Posterior vena cava (tissue), 2 donors: ENCODE results near the gene NDP. TPM values are rescaled to one million over a fixed set of nuclear protein-coding genes. Genes with fewer than 3 reads are reported as not detected.

Source experiments
- DNase-seq: peaks from one replicate; pipeline ENCODE4 v3.0.0-alpha.2; 2020; ENCODE audit warnings: low spot score
- intact Hi-C, 2 donors: fragments of 100-400 bp; cut with DNase I; formaldehyde crosslinking; loops; one replicate each; pipeline versions ENCODE4 v1.14.1 to v1.14.2; 2022 to 2023
- total RNA-seq, 2 donors: library from RNA; stranded (reverse); fragmentation: NEBNext Ultra II Directional; extraction: Animal tissue kit (Norgen Biotek cat#: 25700); gene quantifications; one replicate each; pipeline ENCODE4 v1.2.1, GENCODE V29; 2021
- donor health status: DM: yes; HTN: yes; CAD: no.
- donor health status: DM: yes; HTN: yes; CAD: no.

The NDP gene
- total RNA-seq, 2 donors from 2014 or later = 0.51 TPM; not detected in 1

- DNase-seq = no peak
- intact Hi-C loops = no loop called here
These were observed 63.2 kb downstream of the NDP start for GRCh38 chrX:43910012-43910411.

- DNase-seq = no peak
- intact Hi-C loops = no loop called here
These were observed 64.0 kb downstream of the NDP start for GRCh38 chrX:43909141-43909540.

DNA sequence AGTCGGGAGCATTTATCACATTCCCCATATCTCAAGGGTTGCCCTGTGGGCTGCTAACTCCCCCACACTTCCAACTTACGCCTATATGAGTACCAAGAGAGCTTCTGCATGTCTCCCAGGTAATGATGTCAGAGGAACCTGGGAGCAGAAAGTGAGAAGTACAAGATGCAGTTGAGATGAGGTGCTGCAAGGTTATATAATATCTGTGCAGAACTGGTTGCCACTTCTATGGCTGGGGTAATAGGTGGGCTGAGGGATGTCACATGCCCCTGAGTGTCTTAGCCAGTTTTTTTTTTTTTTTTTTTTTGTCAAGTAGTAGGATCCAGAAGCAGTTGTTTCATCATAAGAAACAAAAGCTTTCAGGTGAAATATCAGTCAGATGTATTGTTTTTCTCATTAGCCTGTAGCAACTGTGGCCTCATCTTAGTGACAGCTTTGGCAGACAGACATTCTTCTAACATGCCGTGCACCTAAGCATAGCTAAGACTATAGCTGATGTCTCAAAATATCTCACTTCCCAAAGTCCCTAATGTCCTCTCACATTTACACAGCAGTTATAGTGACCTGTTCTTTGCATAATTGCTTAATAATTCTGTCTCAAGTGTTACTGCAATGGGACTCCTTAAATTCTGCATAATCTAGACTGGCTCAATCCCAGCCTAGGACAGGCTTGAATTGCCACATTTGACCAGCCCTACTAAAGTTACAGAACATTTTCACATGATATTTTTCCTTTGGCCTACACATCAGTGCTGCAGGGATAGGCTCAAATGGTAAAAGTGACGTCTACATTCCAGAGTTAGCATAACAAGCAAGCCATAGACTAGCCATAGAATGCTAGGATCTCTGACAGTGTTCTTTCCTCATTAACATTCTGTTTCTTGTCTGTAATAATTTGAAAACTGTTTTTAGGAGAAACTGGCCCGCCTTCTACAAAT, 73.0 kb downstream of the NDP start:
- no peak for DNase-seq
- intact Hi-C loops = no loop called here

Other genes with a start within 250 kb of the NDP start
- 10 to 100 TPM; 41.5 to 69.9 TPM for gene MAOB, start 90.9 kb downstream of the NDP start, total RNA-seq